Endodermal cell (in vitro differentiated cells): ENCODE results near the gene HDGFL1. TPM values are rescaled to one million over a fixed set of nuclear protein-coding genes. Genes with fewer than 3 reads are reported as not detected.

Experiments
- DNase-seq: peaks from one replicate; pipeline ENCODE4 v3.0.0-alpha.2; 2017
- H3K27ac ChIP-seq: 2 replicates; pipeline ENCODE4 v1.5.1; 2013; ENCODE audit warnings: mild to moderate bottlenecking, low read depth, low read length, moderate library complexity
- H3K27me3 ChIP-seq: 2 replicates; pipeline ENCODE4 v1.6.1; 2013; ENCODE audit warnings: mild to moderate bottlenecking, low read length, moderate library complexity; ENCODE audit not compliant: insufficient read depth, control insufficient read depth, poor library complexity, severe bottlenecking
- H3K36me3 ChIP-seq: 2 replicates; pipeline ENCODE4 v1.7.0; 2013; ENCODE audit warnings: mild to moderate bottlenecking, low read length, moderate library complexity; ENCODE audit not compliant: control insufficient read depth, insufficient read depth
- H3K4me1 ChIP-seq: one replicate; pipeline ENCODE4 v1.7.0; 2013; ENCODE audit warnings: low read length; ENCODE audit not compliant: control insufficient read depth, insufficient read depth
- H3K4me3 ChIP-seq: 2 replicates; pipeline ENCODE4 v1.5.1; 2013; ENCODE audit warnings: mild to moderate bottlenecking, low read length, moderate library complexity
- H3K9ac ChIP-seq: 2 replicates; pipeline ENCODE4 v1.6.1; 2013; ENCODE audit warnings: mild to moderate bottlenecking, low read length, moderate library complexity; ENCODE audit not compliant: poor library complexity, severe bottlenecking; ENCODE audit errors: extremely low read depth
- H3K9me3 ChIP-seq: 2 replicates; pipeline ENCODE4 v1.6.1; 2013; ENCODE audit warnings: mild to moderate bottlenecking, low read length, moderate library complexity; ENCODE audit not compliant: control insufficient read depth
- H3K27ac Mint-ChIP-seq: 2 replicates; pipeline ENCODE4 v1.8.0; 2020; ENCODE audit warnings: mixed read lengths
- H3K27me3 Mint-ChIP-seq: 2 replicates; pipeline ENCODE4 v1.8.0; 2021; ENCODE audit warnings: mild to moderate bottlenecking, mixed read lengths; ENCODE audit not compliant: insufficient read depth
- H3K36me3 Mint-ChIP-seq: 2 replicates; pipeline ENCODE4 v1.8.0; 2020; ENCODE audit warnings: low read depth, mixed read lengths
- H3K4me1 Mint-ChIP-seq: 2 replicates; pipeline ENCODE4 v1.8.0; 2020; ENCODE audit warnings: mixed read lengths
- H3K4me3 Mint-ChIP-seq: 2 replicates; pipeline ENCODE4 v1.8.0; 2020; ENCODE audit warnings: mild to moderate bottlenecking, moderate library complexity, mixed read lengths
- H3K9me3 Mint-ChIP-seq: 2 replicates; pipeline ENCODE4 v1.8.0; 2020; ENCODE audit warnings: mild to moderate bottlenecking, mixed read lengths
- WGBS, 2 experiments: methylation state at CpG; one replicate each; pipeline versions ENCODE4 v1.1.5 to v1.1.7; 2013; ENCODE audit warnings: missing lambda C conversion rate in 2 of 2, mixed read lengths in 1 of 2; ENCODE audit not compliant: insufficient coverage in 1 of 2, insufficient read length in 1 of 2; 5-methylcytosine and 5-hydroxymethylcytosine counted together
- total RNA-seq, 2 donors: library from RNA; stranded (reverse); fragmentation: NEBNext Ultra II Directional in 1 of 2; extraction: Animal tissue kit (Norgen Biotek cat#: 25700) in 1 of 2; gene quantifications; 2 replicates in 1 of 2; 3 replicates in 1 of 2; pipeline ENCODE4 v1.2.1, GENCODE V29; 2021
- TF ChIP-seq, protein P1 (sequence below): fragments of 200-600 bp; sonication (generic); conservative IDR thresholded peaks from 2 replicates; pipeline ENCODE4 v1.5.0; 2021; ENCODE audit warnings: antibody characterized with exemption, mild to moderate bottlenecking

The HDGFL1 gene
- total RNA-seq, 2 donors from 2014 or later = not detected

DNA sequence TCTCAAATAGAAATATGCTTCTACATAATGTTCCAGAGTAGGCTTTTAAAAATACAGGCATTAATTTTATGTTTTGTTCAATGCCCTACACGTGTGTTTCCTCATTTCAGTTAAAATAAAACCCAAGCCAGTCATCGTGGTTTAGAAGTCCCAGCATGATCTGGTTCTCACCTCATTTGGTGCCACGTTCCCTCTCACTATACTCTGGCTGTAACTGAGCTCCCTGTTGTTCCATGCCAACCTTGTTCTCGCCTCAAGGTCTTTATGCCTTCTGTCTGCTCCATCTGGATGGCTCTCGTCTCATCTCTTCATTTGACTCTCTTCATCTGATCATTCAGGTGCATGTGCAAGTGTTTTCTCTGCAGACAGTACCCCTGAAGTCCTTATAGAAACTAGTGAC is 32.6 kb downstream of the HDGFL1 start:
- 91% methylated on average over 5 of the region's 5 CpGs for WGBS, 2 experiments

DNA sequence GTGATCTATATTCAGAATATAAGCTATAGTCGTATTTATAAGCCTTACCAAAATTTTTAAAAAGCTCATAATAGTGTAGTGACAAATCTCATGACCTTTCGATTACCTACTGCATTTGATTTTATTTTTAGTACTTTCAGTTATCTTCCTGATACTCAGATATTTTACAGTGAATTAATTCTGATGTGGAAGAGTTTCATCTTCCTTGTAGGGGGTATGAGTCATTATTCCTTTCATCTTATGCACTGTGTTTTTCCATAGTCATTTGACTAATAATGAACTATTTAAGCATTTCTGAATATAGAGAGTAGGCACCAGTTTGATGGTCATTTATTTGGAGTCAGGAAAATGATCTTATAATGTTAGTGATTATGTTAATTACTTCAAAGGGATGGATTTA is 36.4 kb downstream of the HDGFL1 start:
- no peaks in the 10 kb centered on the region for H3K36me3 Mint-ChIP-seq
- no peak overlapping the region for H3K27ac Mint-ChIP-seq
- no peak overlapping the region for H3K9ac ChIP-seq
- H3K9me3 ChIP-seq = no peaks in the 10 kb centered on the region
- TF ChIP-seq, protein P1, sequence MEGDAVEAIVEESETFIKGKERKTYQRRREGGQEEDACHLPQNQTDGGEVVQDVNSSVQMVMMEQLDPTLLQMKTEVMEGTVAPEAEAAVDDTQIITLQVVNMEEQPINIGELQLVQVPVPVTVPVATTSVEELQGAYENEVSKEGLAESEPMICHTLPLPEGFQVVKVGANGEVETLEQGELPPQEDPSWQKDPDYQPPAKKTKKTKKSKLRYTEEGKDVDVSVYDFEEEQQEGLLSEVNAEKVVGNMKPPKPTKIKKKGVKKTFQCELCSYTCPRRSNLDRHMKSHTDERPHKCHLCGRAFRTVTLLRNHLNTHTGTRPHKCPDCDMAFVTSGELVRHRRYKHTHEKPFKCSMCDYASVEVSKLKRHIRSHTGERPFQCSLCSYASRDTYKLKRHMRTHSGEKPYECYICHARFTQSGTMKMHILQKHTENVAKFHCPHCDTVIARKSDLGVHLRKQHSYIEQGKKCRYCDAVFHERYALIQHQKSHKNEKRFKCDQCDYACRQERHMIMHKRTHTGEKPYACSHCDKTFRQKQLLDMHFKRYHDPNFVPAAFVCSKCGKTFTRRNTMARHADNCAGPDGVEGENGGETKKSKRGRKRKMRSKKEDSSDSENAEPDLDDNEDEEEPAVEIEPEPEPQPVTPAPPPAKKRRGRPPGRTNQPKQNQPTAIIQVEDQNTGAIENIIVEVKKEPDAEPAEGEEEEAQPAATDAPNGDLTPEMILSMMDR = no peak
- H3K36me3 ChIP-seq = no peaks in the 10 kb centered on the region
- H3K4me3 ChIP-seq = no peak overlapping the region
- peaks cover 8% of the 10 kb centered on the region for H3K9me3 Mint-ChIP-seq
- no peaks in the 10 kb centered on the region for H3K27me3 ChIP-seq
- H3K4me3 Mint-ChIP-seq = no peak overlapping the region
- 90% methylated on average over 2 of the region's 2 CpGs; no CpG with 5 or more reads in 1 of the 2 experiments for WGBS, 2 experiments
- no peak overlapping the region for H3K27ac ChIP-seq
- H3K4me1 ChIP-seq = no peaks in the 10 kb centered on the region
- H3K27me3 Mint-ChIP-seq = no peaks in the 10 kb centered on the region
- H3K4me1 Mint-ChIP-seq = no peaks in the 10 kb centered on the region
- DNase-seq = no peak

More for the DNA sequence above, 32.6 kb downstream of the HDGFL1 start:
- H3K4me1 Mint-ChIP-seq = no peaks in the 10 kb centered on the region
- Histone ChIP-seq H3K27me3 (no peaks in the 10 kb centered on the region), H3K36me3 (no peaks in the 10 kb centered on the region), H3K4me1 (no peaks in the 10 kb centered on the region), H3K9me3 (no peaks in the 10 kb centered on the region), H3K9ac (no peak overlapping the region), H3K27ac (no peak overlapping the region), H3K4me3 (no peak overlapping the region)
- no peaks in the 10 kb centered on the region for H3K36me3 Mint-ChIP-seq
- H3K27ac Mint-ChIP-seq = no peak overlapping the region
- no peak for DNase-seq
- H3K27me3 Mint-ChIP-seq = no peaks in the 10 kb centered on the region
- H3K9me3 Mint-ChIP-seq = peaks cover 8% of the 10 kb centered on the region
- TF ChIP-seq, protein P1 = no peak
- H3K4me3 Mint-ChIP-seq = no peak overlapping the region

DNA sequence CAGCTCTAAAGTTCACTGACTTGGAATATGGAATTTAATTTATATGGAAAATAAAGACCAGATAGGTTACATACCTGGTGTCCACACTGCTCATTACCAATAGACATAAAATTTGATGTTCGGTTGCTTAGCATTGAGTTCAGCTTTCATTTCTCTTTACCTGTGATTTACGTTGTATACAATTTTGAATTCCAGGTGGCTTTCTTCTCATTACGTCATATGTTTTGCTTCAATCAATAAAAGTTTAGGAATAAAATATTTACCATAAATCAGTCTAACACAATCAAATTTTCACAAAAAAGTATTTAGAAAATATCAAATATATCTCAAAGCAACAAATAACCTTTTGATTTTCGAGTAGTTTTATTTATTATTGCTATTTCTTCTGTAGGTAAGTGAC is 40.8 kb downstream of the HDGFL1 start:
- no peaks in the 10 kb centered on the region for H3K9me3 ChIP-seq
- no peaks in the 10 kb centered on the region for H3K4me1 Mint-ChIP-seq

More for the DNA sequence above, 40.8 kb downstream of the HDGFL1 start:
- TF ChIP-seq, protein P1 = no peak
- H3K36me3 ChIP-seq = no peaks in the 10 kb centered on the region
- H3K9me3 Mint-ChIP-seq = no peaks in the 10 kb centered on the region
- H3K4me3 ChIP-seq = no peak overlapping the region
- H3K27ac Mint-ChIP-seq = no peak overlapping the region
- DNase-seq = no peak
- H3K4me1 ChIP-seq = no peaks in the 10 kb centered on the region
- H3K27ac ChIP-seq = no peak overlapping the region
- no peaks in the 10 kb centered on the region for H3K27me3 Mint-ChIP-seq
- no peak overlapping the region for H3K9ac ChIP-seq
- 95 to 96% methylated on average over 3 to 4 of the region's 4 CpGs for WGBS, 2 experiments
- H3K36me3 Mint-ChIP-seq = no peaks in the 10 kb centered on the region
- H3K4me3 Mint-ChIP-seq = no peak overlapping the region
- H3K27me3 ChIP-seq = no peaks in the 10 kb centered on the region
